NCI-H146 (cell line): ENCODE measurements around the gene GFY.
A peak's percentile ranks its signal among the peaks of the same experiment; 100 is the strongest.

Experiments
- DNase-seq: peaks from one replicate; lab custom pipeline; 2025; lab: John Stamatoyannopoulos, UW

The GFY gene

GRCh38 chr19:49408816-49409440, 16.3 kb upstream of the GFY start:
- no peak for DNase-seq

GRCh38 chr19:49409441-49410029, 15.7 kb upstream of the GFY start:
- peak; percentile 57 for DNase-seq

DNA sequence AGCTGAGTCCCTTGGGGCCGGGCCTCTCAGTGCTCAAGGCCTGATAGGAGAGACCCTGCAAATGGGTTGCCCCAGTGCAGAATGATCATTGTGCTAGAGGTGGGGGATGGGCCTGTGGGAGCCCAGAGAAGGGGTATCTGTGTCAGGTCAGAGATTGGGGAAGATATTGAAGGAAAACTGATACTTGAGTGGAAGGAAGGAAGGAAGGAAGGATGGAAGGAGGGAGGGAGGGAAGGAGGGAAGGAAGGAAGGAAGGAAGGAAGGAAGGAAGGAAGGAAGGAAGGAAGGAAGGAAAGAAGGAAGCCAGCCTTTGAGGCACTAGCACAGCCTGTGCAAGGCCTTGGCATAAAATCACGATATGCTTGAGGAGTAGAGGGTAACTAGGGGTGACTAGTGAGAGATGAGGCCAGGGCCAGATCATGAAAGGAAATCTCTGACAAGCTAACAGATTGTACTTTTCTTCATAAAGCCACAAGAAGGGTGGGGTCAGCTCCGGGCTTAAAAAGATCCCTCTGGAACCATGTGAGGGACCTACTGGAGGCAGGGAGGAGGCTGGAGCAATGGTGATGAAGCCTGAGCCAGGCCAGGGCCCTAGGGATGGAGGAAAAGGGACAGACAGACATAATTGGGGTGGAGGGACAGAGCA, 13.4 kb upstream of the GFY start:
- no peak for DNase-seq

- DNase-seq = peak; percentile 88
Measured at GRCh38 chr19:49413348-49413747, 11.8 kb upstream of the GFY start.

DNA sequence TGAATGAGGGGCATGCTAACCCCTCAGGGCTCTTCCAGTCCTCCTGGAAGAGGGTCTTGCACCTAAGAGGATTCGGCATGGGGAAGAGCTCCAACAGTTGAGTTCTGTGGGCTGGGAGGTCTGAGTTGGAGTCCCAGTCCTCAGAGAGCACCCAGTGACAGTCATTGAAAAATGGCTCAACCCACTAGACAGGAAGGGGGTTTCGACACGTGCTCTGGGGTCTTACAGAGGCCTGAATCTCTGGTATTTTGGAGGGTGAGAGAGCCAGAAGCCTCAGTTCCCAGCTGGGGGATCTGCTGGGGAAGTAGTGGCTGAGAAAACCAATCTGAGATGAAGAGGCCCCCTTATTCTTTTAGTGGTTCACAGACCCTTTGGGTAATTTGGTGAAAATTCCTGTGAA, 10.9 kb upstream of the GFY start:
- no peak for DNase-seq

GRCh38 chr19:49415102-49415809, 9.9 kb upstream of the GFY start:
- no peak for DNase-seq

DNA sequence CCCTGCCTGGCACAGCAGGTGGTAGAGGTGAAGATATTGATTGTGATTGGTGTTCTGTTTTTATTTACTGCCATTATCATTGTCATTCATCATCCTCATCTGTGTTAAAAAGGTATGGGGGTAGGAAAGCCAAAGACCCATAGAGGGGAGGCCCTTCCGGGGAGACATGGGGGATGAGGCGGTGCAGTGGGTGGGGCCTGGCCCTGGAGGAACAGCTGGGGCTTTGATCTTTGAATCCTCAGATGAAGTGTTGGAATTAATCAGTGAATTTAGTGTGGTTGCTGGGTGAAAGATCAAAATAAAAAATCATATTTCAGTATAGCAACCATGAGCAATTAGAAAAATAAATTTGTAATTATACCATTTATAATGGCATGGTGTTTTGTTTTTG, 9.4 kb upstream of the GFY start:
- no peak for DNase-seq

DNA sequence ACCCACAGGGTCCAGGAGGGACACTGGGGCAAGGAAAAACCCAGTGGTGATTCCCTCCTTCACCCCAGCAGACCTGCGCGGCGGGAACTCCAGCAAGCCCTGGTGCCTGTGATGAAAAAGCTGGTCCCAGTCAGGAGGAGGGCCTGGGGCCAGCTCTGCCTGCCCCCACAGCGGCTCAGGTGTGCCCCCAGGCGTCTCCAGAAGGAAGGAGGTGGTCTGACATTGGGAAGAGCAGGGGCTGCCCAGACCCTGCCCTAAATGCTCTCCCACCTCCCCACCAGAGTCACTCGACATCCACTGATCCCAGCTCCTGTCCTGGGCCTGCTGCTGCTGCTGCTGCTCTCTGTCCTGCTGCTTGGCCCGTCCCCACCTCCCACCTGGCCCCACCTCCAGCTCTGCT, 8.1 kb upstream of the GFY start:
- DNase-seq = no peak

- DNase-seq = no peak
Measured at GRCh38 chr19:49418511-49418910, 6.7 kb upstream of the GFY start.

DNA sequence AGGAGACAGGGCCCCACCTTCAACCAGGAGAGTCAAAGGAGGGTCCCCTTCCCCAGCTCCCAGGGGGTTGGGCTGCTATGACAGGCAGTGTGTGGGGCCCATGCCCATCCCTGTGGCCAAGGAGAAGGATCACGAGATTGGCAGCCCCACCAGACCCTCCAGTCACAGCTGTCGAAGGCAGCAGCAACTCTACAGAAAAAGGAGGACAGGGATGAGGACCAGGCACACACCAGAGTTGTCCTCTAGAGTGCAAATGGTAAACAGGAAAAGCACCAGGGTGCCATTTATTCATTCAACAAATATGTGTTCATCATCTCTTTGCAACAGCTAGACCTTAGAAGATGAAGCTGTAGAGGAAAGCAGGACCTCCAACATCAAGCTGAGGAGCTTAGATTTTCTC, 6.0 kb upstream of the GFY start:
- DNase-seq = no peak

- DNase-seq = no peak
Measured at GRCh38 chr19:49420227-49420626, 5.0 kb upstream of the GFY start.

GRCh38 chr19:49421039-49421877, 3.9 kb upstream of the GFY start:
- DNase-seq = peak; percentile 89

DNA sequence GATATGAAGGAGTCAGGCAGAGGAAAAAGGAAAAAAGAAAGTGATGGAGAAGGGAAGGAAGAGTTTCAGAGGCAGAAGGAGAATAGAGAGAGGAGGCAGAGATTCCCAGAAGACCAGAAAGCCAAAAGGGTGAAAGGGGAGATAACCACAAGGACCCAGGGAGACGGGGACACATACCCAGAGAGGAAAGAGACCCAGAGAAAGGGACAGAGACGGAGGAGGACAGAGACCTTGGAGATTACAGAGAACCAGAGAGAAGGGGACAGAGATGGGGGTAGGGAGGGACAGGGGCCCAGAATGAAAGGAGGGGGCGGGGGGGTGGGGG, 3.3 kb upstream of the GFY start:
- DNase-seq = no peak

DNA sequence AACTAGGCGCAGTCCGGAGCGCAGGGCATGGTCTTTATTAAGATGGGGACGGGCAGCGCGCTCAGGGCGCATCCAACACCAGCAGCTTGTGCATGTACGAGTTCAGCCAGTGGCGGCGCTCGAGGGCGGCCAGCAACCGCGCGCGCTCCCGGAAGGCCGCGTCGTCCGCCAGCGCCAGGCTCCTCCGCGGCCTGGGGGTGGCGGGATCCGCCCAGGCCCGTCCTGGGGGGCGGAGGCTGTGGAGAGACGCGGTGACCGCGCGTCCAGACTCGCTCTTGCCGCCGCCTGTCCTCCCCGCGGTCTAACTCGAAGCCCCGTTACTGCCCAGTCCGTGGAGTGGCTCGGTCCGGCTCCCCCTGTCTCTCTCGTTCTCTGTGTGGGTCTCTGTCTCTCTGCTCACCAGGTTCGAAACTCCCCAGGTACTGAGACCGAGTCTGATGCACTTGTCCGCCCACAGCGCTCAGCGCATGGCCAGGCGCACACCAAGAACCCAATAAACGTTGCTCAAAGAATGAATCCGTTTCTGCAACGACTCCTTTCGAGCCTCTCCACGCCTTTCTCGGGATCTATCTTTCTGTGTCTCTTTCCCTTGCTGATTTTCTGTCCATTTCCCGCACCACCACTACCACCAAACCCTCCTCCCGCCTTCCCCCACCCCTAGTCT, 2.6 kb upstream of the GFY start:
- peak; percentile 58 for DNase-seq

DNA sequence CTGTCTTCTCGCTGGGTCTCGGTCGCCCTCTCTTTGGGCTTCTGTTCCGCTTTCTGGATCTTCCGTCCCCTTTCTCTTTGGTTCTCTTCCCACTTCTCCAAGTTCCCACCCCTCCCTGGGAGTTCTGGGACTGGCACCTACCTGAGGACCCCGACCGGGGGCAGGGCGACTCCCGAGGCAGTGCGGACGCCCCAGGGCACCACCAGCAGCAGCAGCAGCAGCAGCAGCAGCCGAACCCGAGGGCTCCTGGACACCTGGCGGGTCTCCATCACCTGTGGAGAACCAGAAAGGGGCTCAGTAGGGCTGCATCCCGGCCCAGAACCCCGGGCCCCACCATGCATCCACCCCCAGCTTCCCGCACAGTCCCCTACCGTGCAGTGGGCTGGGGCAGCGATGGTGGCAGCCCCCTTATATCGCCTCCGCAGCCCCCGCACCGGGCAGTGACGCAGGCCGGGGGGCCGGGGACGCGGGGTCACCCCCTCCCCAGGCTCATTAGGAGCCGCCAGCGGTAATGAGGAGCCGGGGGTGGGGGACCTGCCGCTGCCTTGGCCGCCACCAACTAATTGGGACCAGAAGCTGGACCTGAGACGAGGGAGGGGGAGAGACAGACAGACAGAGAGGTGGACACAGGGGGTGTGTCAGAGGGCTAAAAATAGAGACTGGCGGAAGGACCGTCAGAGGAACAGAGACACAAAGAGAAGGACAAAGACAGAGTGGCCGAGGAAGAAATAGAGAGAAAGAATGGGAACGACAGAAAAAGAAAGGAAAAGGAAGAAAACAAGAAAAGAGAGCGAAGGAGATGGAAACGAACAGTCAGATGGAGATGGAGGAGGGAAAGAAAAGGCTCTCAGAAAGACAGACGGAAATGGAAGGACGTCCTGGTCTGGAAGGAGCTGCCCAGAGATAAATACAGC, 1.9 kb upstream of the GFY start, which contains the start of gene PTH2:
Gene PTH2 (minus strand): TSS at position 371 of the 914 bp plus-strand sequence. CDS start 102 bp downstream, at position 269.
- peak; percentile 30 for DNase-seq

DNA sequence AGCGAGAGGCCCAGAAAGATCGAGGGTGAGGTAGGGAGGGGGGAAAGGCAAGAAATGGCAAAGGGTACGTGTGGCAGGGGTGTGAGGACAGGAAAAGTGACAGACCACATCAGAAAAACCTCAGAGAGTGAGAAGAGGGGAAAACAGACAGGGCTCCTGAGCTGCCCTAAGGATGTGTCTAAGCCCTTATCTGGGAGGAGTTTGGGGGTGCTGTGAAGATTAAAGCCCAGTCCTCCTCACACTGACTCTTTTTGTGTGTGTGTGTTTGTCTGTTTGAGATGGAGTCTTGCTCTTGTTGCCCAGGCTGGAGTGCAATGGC, 1.2 kb upstream of the GFY start:
- DNase-seq = no peak

GRCh38 chr19:49425922-49426592, 869 bp downstream of the GFY start:
- peak; percentile 65 for DNase-seq

DNA sequence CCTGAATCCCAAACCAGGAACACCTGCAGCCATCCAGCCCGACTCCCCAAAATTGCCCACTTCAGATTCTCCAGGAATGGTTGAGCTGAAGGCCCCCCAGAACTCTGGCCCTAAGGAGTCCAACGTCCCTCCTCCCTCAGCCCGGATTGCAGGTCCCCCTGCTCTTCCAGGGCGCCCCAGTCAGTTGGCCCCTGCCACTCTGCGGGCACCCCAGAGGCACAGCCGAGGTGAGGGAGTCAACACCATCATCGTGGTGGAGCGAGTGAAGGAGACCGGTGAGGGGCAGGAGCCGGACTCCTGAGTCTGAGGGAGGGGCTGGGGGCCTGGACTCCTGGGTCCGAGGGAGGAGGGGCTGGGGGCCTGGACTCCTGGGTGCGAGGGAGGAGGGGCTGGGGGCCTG, 2.2 kb downstream of the GFY start:
- DNase-seq = no peak

DNA sequence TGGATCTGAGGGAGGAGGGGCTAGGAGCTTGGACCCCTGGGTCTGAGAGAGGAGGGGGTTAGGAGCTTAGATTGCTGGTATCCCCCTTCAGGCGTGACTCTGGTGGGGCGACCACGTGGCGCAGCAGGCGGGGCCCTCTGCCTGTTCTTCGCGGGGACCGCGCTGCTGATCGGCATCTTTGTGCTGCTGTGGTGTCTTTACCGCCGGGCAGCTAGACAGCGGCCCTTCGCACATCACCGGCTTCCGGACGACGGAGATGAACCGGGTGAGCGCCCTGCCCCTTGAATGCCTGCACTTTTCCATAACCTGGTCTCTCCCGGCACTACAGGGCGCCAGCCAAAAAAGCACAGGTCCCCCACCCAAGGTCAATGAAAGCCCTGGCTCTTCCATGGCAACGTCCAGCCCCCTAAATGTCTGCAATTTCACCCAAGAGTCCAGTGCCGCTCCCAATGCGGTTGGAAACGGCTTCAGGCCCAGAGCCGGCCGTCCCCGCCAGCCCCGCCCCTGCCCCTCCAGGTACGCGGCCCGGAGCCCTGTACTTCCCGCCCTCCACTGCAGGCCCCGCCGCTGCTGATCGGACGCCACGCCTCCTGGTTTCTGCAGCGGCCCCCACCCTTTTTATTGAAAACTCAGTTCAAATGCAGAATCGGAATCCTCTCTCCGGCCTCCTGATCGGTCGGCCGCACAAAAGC, 2.8 kb downstream of the GFY start:
- DNase-seq = peak; percentile 70
